NCI-H2081 (cell line): Measurements from ENCODE around the gene PRDM4.
"Not testable (repeated sequence)": the region's sequence is repeated elsewhere in the genome, so short reads cannot be mapped to it uniquely, and the experiment has no call there.

Experiments
- DNase-seq, 2 experiments: peaks; one replicate each; lab custom pipeline; 2025; lab: John Stamatoyannopoulos, UW

PRDM4 gene

DNA sequence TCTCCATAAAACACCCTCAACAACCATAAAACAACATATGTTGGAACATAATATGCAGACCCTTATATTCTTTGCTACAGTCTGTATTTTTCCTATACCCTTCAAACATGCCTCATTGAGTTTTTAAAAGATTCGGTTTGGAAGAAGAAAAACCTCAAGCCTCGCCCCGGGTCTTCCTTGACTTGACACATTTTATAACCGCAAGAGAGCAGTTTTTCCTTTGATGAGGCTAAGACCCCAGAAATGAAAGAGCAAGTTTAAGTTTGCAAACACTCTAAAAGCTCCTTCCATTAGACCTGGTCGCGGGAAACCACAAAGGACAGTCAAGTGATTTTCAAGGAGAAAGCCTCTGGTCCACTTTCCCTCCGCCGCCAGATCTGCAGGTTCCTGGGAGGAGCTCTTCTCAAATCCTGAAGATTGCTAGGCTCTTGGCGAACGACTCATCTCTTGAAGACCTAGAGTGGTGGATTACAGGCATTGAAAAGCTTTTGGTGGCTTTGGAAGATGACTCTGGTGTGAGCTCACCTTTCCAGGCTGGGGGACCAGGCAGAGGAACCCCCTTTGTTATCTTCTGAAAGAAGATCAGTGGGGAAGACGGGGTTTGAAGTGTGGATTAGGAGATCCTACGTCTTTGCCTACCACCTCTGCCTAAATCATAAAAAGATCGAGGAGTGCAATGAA is 13.6 kb upstream of the PRDM4 start, which contains the start of gene ASCL4:
ASCL4 (plus strand) TSS at position 356 of the 681 bp plus-strand sequence. CDS start 515 bp downstream, outside the sequence.
- DNase-seq: no peak

DNA sequence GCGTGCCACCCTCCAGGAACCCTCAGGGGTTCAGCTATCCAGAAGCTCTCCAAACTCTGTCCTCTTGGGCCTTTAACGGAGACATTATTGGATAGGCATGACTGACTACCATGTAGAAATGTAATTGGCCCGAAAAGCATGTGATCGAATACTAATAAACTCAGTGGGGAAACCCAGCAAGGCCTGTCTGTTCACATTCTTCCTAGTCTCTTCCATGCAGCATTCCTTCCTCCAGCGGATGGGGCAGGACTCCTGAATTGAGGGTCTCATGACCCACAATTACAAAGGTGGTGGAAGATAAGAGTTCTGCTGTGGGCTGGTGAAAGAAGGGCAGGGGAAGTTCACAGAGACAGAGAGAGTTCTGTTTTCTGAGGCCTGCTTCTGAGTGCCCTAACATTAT is 6.5 kb upstream of the PRDM4 start:
- no peak for DNase-seq

DNA sequence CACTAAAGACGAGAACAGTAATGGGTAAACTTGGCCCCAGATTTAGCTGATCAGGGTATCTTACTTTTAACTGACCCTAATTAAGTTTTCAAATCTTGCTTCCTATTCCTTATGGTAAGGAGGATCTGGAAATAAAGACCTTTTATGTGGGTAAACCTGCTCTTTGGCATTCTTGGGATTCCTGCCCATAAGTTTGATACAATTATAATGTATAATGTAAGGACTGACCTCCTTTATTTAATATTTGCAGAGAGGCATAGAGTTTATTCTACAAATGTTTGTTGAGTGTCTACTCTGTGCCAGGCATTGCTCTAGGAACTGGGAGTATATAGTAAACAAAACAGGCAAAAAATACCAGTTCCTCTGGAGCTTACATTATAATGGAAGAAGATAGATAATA is 4.4 kb upstream of the PRDM4 start:
- DNase-seq: no peak

- no peak for DNase-seq
Measured at GRCh38 chr12:107764626-107765025, 3.7 kb upstream of the PRDM4 start.

GRCh38 chr12:107762874-107763273 is 1.9 kb upstream of the PRDM4 start:
- no peak for DNase-seq

GRCh38 chr12:107761502-107761904 is 566 bp upstream of the PRDM4 start:
- no peak for DNase-seq

- peak in 1 of 2 experiments; percentile 26 for DNase-seq
Measured at GRCh38 chr12:107760207-107760808, 629 bp downstream of the PRDM4 start.

DNA sequence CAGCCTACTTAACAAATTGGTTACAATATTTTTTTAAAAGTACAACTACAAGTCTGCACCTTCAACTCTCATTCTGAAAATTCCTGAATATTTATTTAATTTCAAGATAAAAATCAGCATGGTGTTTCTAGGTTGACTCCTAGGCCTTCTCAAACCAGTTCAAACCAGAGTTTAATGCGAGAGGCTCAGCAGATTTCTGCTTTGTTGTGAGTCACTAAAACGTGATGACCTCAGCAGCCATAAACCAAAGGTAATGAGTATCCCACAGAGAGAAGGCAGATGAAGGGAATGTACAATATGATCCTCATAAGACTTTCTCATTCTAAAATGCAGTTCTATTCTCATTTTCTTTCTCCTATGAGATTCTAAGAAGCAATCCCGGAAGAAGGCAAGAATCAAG is 1.5 kb downstream of the PRDM4 start:
- DNase-seq: peak; percentile 41 to 73

DNA sequence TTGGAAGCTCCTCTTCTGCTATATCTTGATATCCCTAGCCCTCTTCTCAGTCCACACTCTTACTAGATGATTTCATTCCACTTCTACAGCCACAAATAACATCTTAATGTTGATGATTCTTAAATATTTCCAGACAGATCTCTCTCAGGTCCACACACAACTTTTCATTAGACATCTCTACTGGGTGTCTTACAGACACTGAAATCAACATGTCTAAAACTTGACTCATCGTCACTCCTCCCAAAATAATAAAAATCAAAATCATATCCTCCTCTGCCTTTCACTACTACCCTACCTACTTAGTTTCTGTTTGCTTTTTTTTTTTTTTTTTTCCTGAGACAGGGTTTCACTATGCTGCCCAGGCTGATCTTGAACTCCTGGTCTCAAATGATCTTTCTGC is 11.9 kb downstream of the PRDM4 start:
- no peak for DNase-seq

GRCh38 chr12:107748472-107748871 is 12.5 kb downstream of the PRDM4 start:
- DNase-seq: no peak

GRCh38 chr12:107736914-107737313 is 24.0 kb downstream of the PRDM4 start:
- DNase-seq: no peak

- DNase-seq: no peak
Measured at GRCh38 chr12:107735763-107736162, 25.2 kb downstream of the PRDM4 start.

DNA sequence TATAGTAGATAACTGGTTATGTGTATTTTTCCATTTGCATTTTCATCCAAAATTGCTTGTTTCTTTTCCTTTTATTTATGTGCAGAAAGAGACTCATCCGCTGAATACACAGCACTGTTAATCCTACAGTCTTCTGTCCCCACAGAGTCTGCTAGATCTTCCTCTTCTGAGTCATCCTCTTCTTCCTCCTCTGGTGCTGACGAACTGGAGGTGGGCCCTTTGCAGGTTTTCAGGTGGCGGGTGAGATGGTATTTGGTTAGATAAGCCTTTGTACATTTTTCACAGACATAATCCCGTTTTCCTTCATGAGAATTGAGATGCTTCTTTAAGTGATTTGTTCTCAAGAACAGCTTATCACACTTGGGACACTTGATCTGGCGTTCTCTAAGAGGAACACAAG is 26.8 kb downstream of the PRDM4 start:
- DNase-seq: no peak

DNA sequence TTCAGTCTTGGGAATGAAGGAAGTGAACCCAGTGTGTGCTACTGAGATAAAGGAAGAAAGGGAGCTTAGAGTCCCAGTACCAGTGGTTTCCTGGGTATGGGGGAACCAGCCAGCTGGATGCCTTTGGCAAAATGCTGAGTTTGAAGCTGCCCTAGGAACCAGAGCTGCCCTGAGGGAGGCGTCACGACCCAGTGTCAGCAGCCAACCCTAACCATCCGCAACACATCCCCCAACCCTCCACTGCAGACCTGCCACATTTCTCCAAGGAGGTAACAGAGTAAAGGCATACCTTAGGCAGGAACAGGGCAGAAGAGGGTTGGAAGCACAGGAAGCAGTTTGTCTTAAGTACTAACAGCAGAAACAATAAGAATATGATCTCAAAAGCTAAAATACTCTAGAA is 28.6 kb downstream of the PRDM4 start:
- DNase-seq: no peak

DNA sequence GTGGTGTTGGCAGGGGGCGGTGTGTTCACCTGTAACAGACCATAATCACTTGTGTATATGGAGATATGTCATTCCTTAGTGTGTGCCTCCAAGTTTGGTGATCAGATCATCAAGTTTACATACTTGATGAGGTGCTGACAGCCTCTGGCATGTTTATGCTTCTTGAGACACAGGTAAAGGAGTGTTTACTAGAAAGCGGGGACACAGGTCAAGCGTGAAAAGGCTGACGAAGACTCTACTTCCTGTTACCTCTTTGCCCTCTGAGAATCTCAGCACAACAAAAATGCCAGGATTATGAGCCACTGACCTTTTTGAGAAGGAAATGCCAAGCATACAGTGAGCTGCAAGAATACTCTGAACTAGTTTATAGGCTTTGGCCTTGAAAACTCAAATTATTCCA is 29.6 kb downstream of the PRDM4 start:
- DNase-seq: no peak

- DNase-seq: no peak
Measured at GRCh38 chr12:107730618-107731341, 30.2 kb downstream of the PRDM4 start.

GRCh38 chr12:107727742-107728141 is 33.2 kb downstream of the PRDM4 start:
- DNase-seq: not testable (repeated sequence)

DNA sequence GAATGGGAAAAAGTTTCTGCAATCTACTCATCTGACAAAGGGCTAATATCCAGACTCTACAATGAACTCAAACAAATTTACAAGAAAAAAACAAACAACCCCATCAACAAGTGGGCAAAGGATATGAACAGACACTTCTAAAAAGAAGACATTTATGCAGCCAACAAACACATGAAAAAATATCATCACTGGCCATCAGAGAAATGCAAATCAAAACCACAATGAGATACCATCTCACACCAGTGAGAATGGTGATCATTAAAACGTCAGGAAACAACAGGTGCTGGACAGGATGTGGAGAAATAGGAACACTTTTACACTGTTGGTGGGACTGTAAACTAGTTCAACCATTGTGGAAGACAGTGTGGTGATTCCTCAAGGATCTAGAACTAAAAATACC is 33.6 kb downstream of the PRDM4 start:
- DNase-seq: not testable (repeated sequence)

- no peak for DNase-seq
Measured at GRCh38 chr12:107718606-107719005, 42.3 kb downstream of the PRDM4 start.

DNA sequence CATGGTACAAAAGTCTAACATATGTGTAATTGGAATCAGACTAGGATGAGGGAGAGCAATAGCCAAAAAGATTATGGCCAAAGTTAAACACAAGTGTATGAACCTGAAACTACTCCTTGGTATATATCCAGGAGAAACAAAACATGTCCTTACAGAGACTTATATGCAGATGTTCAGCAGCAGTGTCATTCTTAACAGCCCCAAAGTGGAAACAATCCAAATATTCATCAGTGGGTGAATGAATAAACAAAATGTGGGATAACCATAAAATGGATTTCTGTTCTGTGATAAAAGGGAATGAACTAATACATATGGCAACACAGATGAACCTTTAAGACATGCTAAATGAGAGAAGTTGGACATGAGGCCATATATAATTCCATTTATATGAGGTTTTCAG is 45.2 kb downstream of the PRDM4 start:
- DNase-seq: no peak

- not testable (repeated sequence) for DNase-seq
Measured at GRCh38 chr12:107705522-107705921, 55.4 kb downstream of the PRDM4 start.

DNA sequence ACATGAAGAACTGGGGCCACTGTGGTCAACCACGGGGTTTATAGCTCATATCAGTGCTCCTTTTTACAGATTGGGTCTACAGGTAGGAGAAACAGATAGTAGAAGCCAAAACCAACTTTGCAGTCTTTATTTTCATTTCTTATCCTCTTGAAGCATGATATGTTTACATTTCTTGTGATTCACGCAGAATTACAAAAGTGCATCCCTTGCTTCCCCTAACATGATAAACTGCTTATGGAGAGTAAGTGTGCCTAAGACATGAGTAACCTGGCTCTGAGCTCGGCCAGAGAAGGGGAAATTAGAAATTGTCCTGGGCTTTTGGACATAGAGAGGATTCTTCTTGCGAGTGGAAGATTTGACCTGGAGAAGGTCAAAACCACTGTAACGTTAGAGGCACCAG is 56.9 kb downstream of the PRDM4 start:
- DNase-seq: no peak

- DNase-seq: no peak
Measured at GRCh38 chr12:107702106-107702505, 58.8 kb downstream of the PRDM4 start.
